Ishikawa (cell line): Measurements from ENCODE around the gene RGS12.

Experiments
- CREB1 ChIP-seq: IDR thresholded peaks from 2 replicates; pipeline ENCODE4 v1.6.1; 2012; ENCODE audit warnings: low read depth
- EGR1 ChIP-seq: IDR thresholded peaks from 2 replicates; pipeline ENCODE4 v1.6.1; 2012
- EP300 ChIP-seq: IDR thresholded peaks from 2 replicates; pipeline ENCODE4 v1.6.1; 2012; ENCODE audit warnings: borderline replicate concordance
- NFIC ChIP-seq: IDR thresholded peaks from 2 replicates; pipeline ENCODE4 v1.6.1; 2012
- RAD21 ChIP-seq: IDR thresholded peaks from 2 replicates; pipeline ENCODE4 v1.6.1; 2012; ENCODE audit warnings: low read depth
- REST ChIP-seq: IDR thresholded peaks from 2 replicates; pipeline ENCODE4 v1.6.1; 2012; ENCODE audit warnings: low read depth, mild to moderate bottlenecking
- TAF1 ChIP-seq: IDR thresholded peaks from 2 replicates; pipeline ENCODE4 v1.6.1; 2012; ENCODE audit warnings: low read depth, mild to moderate bottlenecking
- TCF12 ChIP-seq: IDR thresholded peaks from 2 replicates; pipeline ENCODE4 v1.6.1; 2012; ENCODE audit warnings: low read depth
- TEAD4 ChIP-seq: IDR thresholded peaks from 2 replicates; pipeline ENCODE4 v1.6.1; 2012
- USF1 ChIP-seq: IDR thresholded peaks from 2 replicates; pipeline ENCODE4 v1.6.1; 2012

GRCh38 chr4:3331511-3332394 lies 38.9 kb downstream of the RGS12 start:
- TF ChIP-seq EP300, result no peak
- no peak for TF ChIP-seq NFIC
- no peak for TF ChIP-seq TCF12
- no peak for TF ChIP-seq CREB1
- no peak for TF ChIP-seq TEAD4
- no peak for TF ChIP-seq TAF1
- no peak for TF ChIP-seq RAD21
- TF ChIP-seq EGR1, result no peak
- no peak for TF ChIP-seq REST
- no peak for TF ChIP-seq USF1
